ENCODE measurements around the gene RORB.

Gene RORB

DNA sequence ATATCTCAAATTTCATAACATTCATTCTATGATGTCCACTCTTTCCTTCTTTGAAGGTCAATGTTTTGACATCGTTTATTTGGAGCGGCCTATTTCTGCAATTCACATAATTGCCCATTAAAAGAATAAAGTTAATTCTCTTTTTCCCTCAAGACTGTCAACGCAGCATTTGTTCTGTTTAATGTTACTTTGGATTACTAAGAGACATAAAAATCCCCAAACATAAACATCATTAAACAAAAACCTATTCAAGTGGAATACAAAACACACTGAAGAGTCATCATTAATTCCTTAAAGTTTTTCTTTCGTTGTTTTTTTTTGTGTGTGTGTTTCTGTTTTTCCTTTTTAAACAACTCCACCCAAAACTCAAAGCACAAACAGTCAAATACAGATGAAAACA, 239.5 kb downstream of the RORB start:
- no peak overlapping the region for H3K4me3 Mint-ChIP-seq
- H3K9me3 Mint-ChIP-seq, result no peaks in the 10 kb centered on the region
- no peaks in the 10 kb centered on the region for H3K36me3 Mint-ChIP-seq (ENCODE audit: low read depth)
- H3K27ac Mint-ChIP-seq, result no peak overlapping the region
- DNase-seq, result no peak
- peaks cover 3% of the 10 kb centered on the region for H3K4me1 Mint-ChIP-seq (ENCODE audit: low read depth)
- peaks cover 12% of the 10 kb centered on the region for H3K27me3 Mint-ChIP-seq

DNA sequence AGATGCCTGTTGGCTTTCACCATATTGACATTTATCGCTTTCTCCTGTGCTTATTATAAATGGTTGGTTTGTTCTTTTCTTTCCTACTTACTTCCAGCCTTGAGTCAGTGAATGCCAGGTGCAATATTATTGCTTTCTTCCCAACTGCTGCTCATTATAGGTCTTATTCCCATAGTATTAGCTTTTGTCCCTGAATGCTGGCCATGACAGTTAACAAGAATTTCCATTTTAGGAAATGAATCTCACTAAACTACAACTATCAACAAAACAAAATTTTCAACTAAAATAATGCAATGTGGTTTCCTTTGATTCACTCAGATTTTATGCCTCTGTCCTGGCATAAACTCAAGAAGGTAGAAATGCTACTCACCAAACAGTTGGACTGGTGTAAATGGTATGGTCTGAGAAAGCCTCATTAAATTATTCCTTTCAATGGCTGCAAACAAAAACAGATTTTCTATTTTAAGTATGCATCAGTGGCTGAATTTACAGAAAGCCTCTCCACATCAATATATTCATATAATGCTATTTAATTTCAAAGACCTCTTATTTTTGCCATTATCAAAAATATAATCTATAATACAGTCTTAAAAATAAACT, 245.2 kb downstream of the RORB start:
- no peaks in the 10 kb centered on the region for H3K9me3 Mint-ChIP-seq
- H3K4me3 Mint-ChIP-seq, result no peak overlapping the region
- peaks cover 48% of the 10 kb centered on the region for H3K27me3 Mint-ChIP-seq
- H3K27ac Mint-ChIP-seq, result no peak overlapping the region
- DNase-seq, result no peak
- H3K4me1 Mint-ChIP-seq (ENCODE audit: low read depth), result peaks cover 3% of the 10 kb centered on the region
- H3K36me3 Mint-ChIP-seq (ENCODE audit: low read depth), result no peaks in the 10 kb centered on the region
